ENCODE measurements around the gene SPSB3. TPM values are rescaled to one million over a fixed set of nuclear protein-coding genes. Genes with fewer than 3 reads are reported as not detected.

SPSB3 gene
- polyA plus RNA-seq, 2 donors: 69.1 to 126 TPM

- Histone ChIP-seq H3K9me3 (ENCODE audit: control insufficient read depth in 2 of 2, insufficient read depth in 1 of 2, low read depth in 1 of 2, low read length in 1 of 2) (no peaks in the 10 kb centered on the region), H3K27me3 (ENCODE audit: control insufficient read depth in 1 of 2, insufficient read depth in 2 of 2, low read length in 2 of 2) (no peaks in the 10 kb centered on the region), H3K4me1 (ENCODE audit: control insufficient read depth in 2 of 2, insufficient read depth in 2 of 2, low read length in 1 of 2) (peaks cover 0 to 17% of the 10 kb centered on the region in 2 donors), H3K27ac (ENCODE audit: low read depth in 2 of 2, low read length in 1 of 2) (no peak overlapping the region), H3K4me3 (ENCODE audit: low read depth in 1 of 2, low read length in 2 of 2) (no peak overlapping the region), H3K36me3 (ENCODE audit: control insufficient read depth in 2 of 2, insufficient read depth in 2 of 2, low read length in 1 of 2) (peaks cover 0 to 54% of the 10 kb centered on the region in 2 donors)
- 91 to 94% methylated on average over 13 to 15 of the region's 15 CpGs for whole genome bisulfite sequencing, 2 donors
These were observed 7.9 kb upstream of the SPSB3 start for GRCh38 chr16:1790261-1790610.

GRCh38 chr16:1789643-1790045 is 7.3 kb upstream of the SPSB3 start:
- peaks cover 0 to 57% of the 10 kb centered on the region in 2 donors for H3K36me3 ChIP-seq (ENCODE audit: control insufficient read depth in 2 of 2, insufficient read depth in 2 of 2, low read length in 1 of 2)
- no peaks in the 10 kb centered on the region for H3K27me3 ChIP-seq (ENCODE audit: control insufficient read depth in 1 of 2, insufficient read depth in 2 of 2, low read length in 2 of 2)
- no peak overlapping the region for H3K27ac ChIP-seq (ENCODE audit: low read depth in 2 of 2, low read length in 1 of 2)
- WGBS, 2 donors: 63 to 64% methylated on average over 19 to 25 of the region's 25 CpGs
- no peaks in the 10 kb centered on the region for H3K9me3 ChIP-seq (ENCODE audit: control insufficient read depth in 2 of 2, insufficient read depth in 1 of 2, low read depth in 1 of 2, low read length in 1 of 2)
- no peak overlapping the region for H3K4me3 ChIP-seq (ENCODE audit: low read depth in 1 of 2, low read length in 2 of 2)
- H3K4me1 ChIP-seq (ENCODE audit: control insufficient read depth in 2 of 2, insufficient read depth in 2 of 2, low read length in 1 of 2): peaks cover 0 to 17% of the 10 kb centered on the region in 2 donors

- H3K27ac ChIP-seq (ENCODE audit: low read depth in 2 of 2, low read length in 1 of 2): peak overlapping the region in 1 of 2 donors; percentile 66
- H3K36me3 ChIP-seq (ENCODE audit: control insufficient read depth in 2 of 2, insufficient read depth in 2 of 2, low read length in 1 of 2): peaks cover 0 to 57% of the 10 kb centered on the region in 2 donors
- 42 to 51% methylated on average over 19 of the region's 19 CpGs for WGBS, 2 donors
These were observed 6.3 kb upstream of the SPSB3 start for GRCh38 chr16:1788708-1789100.

GRCh38 chr16:1788095-1788707 is 5.8 kb upstream of the SPSB3 start:
- 75 to 77% methylated on average over 37 to 38 of the region's 38 CpGs for WGBS, 2 donors
- Histone ChIP-seq H3K27ac (ENCODE audit: low read depth in 2 of 2, low read length in 1 of 2) (peak overlapping the region in 1 of 2 donors; percentile 37), H3K36me3 (ENCODE audit: control insufficient read depth in 2 of 2, insufficient read depth in 2 of 2, low read length in 1 of 2) (peaks cover 0 to 57% of the 10 kb centered on the region in 2 donors), H3K4me3 (ENCODE audit: low read depth in 1 of 2, low read length in 2 of 2) (no peak overlapping the region), H3K9me3 (ENCODE audit: control insufficient read depth in 2 of 2, insufficient read depth in 1 of 2, low read depth in 1 of 2, low read length in 1 of 2) (no peaks in the 10 kb centered on the region), H3K27me3 (ENCODE audit: control insufficient read depth in 1 of 2, insufficient read depth in 2 of 2, low read length in 2 of 2) (no peaks in the 10 kb centered on the region), H3K4me1 (ENCODE audit: control insufficient read depth in 2 of 2, insufficient read depth in 2 of 2, low read length in 1 of 2) (peaks cover 4 to 20% of the 10 kb centered on the region in 2 donors)

More at GRCh38 chr16:1788708-1789100, 6.3 kb upstream of the SPSB3 start:
- Histone ChIP-seq H3K27me3 (ENCODE audit: control insufficient read depth in 1 of 2, insufficient read depth in 2 of 2, low read length in 2 of 2) (no peaks in the 10 kb centered on the region), H3K4me1 (ENCODE audit: control insufficient read depth in 2 of 2, insufficient read depth in 2 of 2, low read length in 1 of 2) (peaks cover 4 to 20% of the 10 kb centered on the region in 2 donors), H3K9me3 (ENCODE audit: control insufficient read depth in 2 of 2, insufficient read depth in 1 of 2, low read depth in 1 of 2, low read length in 1 of 2) (no peaks in the 10 kb centered on the region), H3K4me3 (ENCODE audit: low read depth in 1 of 2, low read length in 2 of 2) (no peak overlapping the region)

GRCh38 chr16:1787322-1788094 is 5.1 kb upstream of the SPSB3 start:
- no peaks in the 10 kb centered on the region for H3K27me3 ChIP-seq (ENCODE audit: control insufficient read depth in 1 of 2, insufficient read depth in 2 of 2, low read length in 2 of 2)
- no peak overlapping the region for H3K27ac ChIP-seq (ENCODE audit: low read depth in 2 of 2, low read length in 1 of 2)
- peaks cover 0 to 56% of the 10 kb centered on the region in 2 donors for H3K36me3 ChIP-seq (ENCODE audit: control insufficient read depth in 2 of 2, insufficient read depth in 2 of 2, low read length in 1 of 2)
- peaks cover 4 to 20% of the 10 kb centered on the region in 2 donors for H3K4me1 ChIP-seq (ENCODE audit: control insufficient read depth in 2 of 2, insufficient read depth in 2 of 2, low read length in 1 of 2)
- WGBS, 2 donors: 90% methylated on average over 44 of the region's 44 CpGs
- H3K4me3 ChIP-seq (ENCODE audit: low read depth in 1 of 2, low read length in 2 of 2): no peak overlapping the region
- no peaks in the 10 kb centered on the region for H3K9me3 ChIP-seq (ENCODE audit: control insufficient read depth in 2 of 2, insufficient read depth in 1 of 2, low read depth in 1 of 2, low read length in 1 of 2)

- Histone ChIP-seq H3K4me3 (ENCODE audit: low read depth in 1 of 2, low read length in 2 of 2) (no peak overlapping the region), H3K9me3 (ENCODE audit: control insufficient read depth in 2 of 2, insufficient read depth in 1 of 2, low read depth in 1 of 2, low read length in 1 of 2) (no peaks in the 10 kb centered on the region), H3K27me3 (ENCODE audit: control insufficient read depth in 1 of 2, insufficient read depth in 2 of 2, low read length in 2 of 2) (no peaks in the 10 kb centered on the region), H3K36me3 (ENCODE audit: control insufficient read depth in 2 of 2, insufficient read depth in 2 of 2, low read length in 1 of 2) (peaks cover 0 to 54% of the 10 kb centered on the region in 2 donors), H3K27ac (ENCODE audit: low read depth in 2 of 2, low read length in 1 of 2) (no peak overlapping the region), H3K4me1 (ENCODE audit: control insufficient read depth in 2 of 2, insufficient read depth in 2 of 2, low read length in 1 of 2) (peaks cover 4 to 20% of the 10 kb centered on the region in 2 donors)
- WGBS, 2 donors: 88 to 89% methylated on average over 6 of the region's 6 CpGs
These were observed 4.6 kb upstream of the SPSB3 start for GRCh38 chr16:1787056-1787321.

DNA sequence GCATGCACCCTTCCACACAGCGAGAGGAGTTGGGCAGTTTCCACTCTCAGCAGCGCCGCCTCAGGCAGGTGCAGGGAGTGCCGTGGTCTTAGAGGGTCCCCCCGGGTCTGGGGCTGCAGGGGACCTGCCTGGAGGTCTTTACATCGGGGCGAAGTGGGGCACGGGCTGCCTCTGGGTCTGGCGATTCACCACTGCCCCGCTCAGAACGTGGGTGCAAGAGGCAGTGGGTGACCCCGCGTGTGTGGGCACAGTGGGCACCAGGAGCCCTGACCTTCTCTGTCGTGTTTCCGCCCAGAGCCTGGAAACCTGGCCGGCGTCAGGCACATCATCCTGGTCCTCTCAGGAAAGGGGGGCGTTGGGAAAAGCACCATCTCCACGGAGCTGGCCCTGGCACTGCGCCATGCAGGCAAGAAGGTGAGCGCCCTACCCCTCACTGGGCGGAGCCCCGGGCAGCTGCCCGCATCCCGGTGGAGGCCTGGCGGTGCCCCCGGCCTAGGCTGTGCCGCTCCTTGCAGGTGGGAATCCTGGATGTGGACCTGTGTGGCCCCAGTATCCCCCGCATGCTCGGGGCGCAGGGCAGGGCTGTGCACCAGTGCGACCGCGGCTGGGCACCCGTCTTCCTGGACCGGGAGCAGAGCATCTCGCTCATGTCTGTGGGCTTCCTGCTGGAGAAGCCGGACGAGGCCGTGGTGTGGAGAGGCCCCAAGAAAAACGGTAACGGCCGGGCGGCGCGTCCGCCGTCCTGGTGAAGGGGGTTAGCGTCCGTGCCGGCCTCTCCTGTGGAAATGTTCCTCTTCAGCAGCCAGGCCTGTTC is 4.1 kb upstream of the SPSB3 start:
- peaks cover 0 to 51% of the 10 kb centered on the region in 2 donors for H3K36me3 ChIP-seq (ENCODE audit: control insufficient read depth in 2 of 2, insufficient read depth in 2 of 2, low read length in 1 of 2)

DNA sequence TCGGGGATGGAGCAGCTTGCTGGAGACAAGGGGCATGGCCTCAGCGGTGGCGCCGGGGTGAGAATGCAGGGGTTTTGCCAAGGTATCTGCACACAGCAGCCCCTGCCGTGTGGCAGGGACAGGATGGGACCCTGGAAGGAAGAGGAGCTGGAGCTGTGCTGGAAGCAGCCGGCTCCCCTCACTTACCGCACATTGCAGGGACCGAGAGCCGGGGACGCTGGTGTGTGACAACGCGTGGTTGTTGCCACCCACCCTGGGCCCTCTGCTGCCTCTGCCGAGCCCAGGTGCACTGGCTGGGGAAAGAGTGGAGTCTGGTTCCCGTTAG is 3.4 kb upstream of the SPSB3 start:
- H3K36me3 ChIP-seq (ENCODE audit: control insufficient read depth in 2 of 2, insufficient read depth in 2 of 2, low read length in 1 of 2): peaks cover 0 to 49% of the 10 kb centered on the region in 2 donors
- peaks cover 8 to 26% of the 10 kb centered on the region in 2 donors for H3K4me1 ChIP-seq (ENCODE audit: control insufficient read depth in 2 of 2, insufficient read depth in 2 of 2, low read length in 1 of 2)
- no peaks in the 10 kb centered on the region for H3K9me3 ChIP-seq (ENCODE audit: control insufficient read depth in 2 of 2, insufficient read depth in 1 of 2, low read depth in 1 of 2, low read length in 1 of 2)
- 86 to 88% methylated on average over 14 of the region's 14 CpGs for WGBS, 2 donors
- no peak overlapping the region for H3K4me3 ChIP-seq (ENCODE audit: low read depth in 1 of 2, low read length in 2 of 2)
- no peak overlapping the region for H3K27ac ChIP-seq (ENCODE audit: low read depth in 2 of 2, low read length in 1 of 2)
- no peaks in the 10 kb centered on the region for H3K27me3 ChIP-seq (ENCODE audit: control insufficient read depth in 1 of 2, insufficient read depth in 2 of 2, low read length in 2 of 2)

More for the DNA sequence above, 4.1 kb upstream of the SPSB3 start:
- Histone ChIP-seq H3K9me3 (ENCODE audit: control insufficient read depth in 2 of 2, insufficient read depth in 1 of 2, low read depth in 1 of 2, low read length in 1 of 2) (no peaks in the 10 kb centered on the region), H3K4me1 (ENCODE audit: control insufficient read depth in 2 of 2, insufficient read depth in 2 of 2, low read length in 1 of 2) (peaks cover 4 to 20% of the 10 kb centered on the region in 2 donors), H3K4me3 (ENCODE audit: low read depth in 1 of 2, low read length in 2 of 2) (no peak overlapping the region), H3K27ac (ENCODE audit: low read depth in 2 of 2, low read length in 1 of 2) (no peak overlapping the region), H3K27me3 (ENCODE audit: control insufficient read depth in 1 of 2, insufficient read depth in 2 of 2, low read length in 2 of 2) (no peaks in the 10 kb centered on the region)
- 87 to 89% methylated on average over 51 of the region's 51 CpGs for WGBS, 2 donors

DNA sequence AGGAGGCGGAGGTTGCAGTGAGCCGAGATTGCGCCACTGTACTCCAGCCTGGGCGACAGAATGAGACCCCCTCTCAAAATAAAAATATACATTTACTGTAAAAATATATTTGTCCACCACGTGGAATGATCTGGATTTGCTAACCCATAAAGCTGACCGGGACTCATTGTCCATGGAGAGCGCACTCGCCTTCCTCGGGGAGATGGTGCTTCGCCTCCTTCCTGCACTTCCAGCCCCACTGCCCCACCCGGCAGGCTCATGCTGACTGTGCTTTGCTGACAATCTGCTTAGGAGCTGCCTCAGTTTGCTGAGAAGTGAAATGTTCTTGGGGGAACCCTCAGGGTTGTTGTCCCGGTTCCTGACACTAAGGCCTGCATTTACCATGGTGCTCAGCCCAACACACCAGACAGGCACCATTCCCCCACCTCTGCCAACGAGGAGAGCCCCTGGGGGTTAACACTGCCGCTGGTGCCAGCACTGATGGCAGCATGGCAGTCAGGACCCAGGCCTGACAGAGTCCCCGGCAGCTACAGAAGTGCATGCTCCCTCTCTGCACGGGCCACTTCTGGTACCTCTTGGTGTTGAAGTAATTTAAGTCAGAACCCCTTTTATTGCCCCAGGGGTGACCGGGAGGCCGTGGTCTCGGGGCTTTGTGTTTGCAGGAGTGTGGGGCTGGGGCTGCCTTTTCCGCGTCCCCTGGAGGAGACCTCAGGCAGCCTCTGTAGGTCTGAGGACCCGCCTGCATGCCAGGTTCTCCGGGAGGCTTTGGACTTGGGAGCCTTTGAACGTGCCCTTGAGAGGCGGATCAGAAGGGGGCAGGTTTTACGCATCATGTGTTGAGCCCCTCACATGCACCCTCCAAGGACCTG is 2.8 kb upstream of the SPSB3 start:
- WGBS, 2 donors: 84% methylated on average over 26 of the region's 26 CpGs
- Histone ChIP-seq H3K9me3 (ENCODE audit: control insufficient read depth in 2 of 2, insufficient read depth in 1 of 2, low read depth in 1 of 2, low read length in 1 of 2) (no peaks in the 10 kb centered on the region), H3K4me1 (ENCODE audit: control insufficient read depth in 2 of 2, insufficient read depth in 2 of 2, low read length in 1 of 2) (peaks cover 8 to 26% of the 10 kb centered on the region in 2 donors), H3K36me3 (ENCODE audit: control insufficient read depth in 2 of 2, insufficient read depth in 2 of 2, low read length in 1 of 2) (peaks cover 0 to 45% of the 10 kb centered on the region in 2 donors), H3K4me3 (ENCODE audit: low read depth in 1 of 2, low read length in 2 of 2) (no peak overlapping the region), H3K27ac (ENCODE audit: low read depth in 2 of 2, low read length in 1 of 2) (peak overlapping the region in 1 of 2 donors; percentile 26), H3K27me3 (ENCODE audit: control insufficient read depth in 1 of 2, insufficient read depth in 2 of 2, low read length in 2 of 2) (no peaks in the 10 kb centered on the region)

Measured in esophagus (tissue), 2 donors.